Smooth muscle cell (in vitro differentiated cells): ENCODE data around the gene PTPN2. TPM values are rescaled to one million over a fixed set of nuclear protein-coding genes. Genes with fewer than 3 reads are reported as not detected.
"Not testable (repeated sequence)": the region's sequence is repeated elsewhere in the genome, so short reads cannot be mapped to it uniquely, and the experiment has no call there.

ENCODE experiments used
- DNase-seq: peaks from one replicate; lab custom pipeline; 2025; ENCODE audit not compliant: unreplicated experiment; lab: John Stamatoyannopoulos, UW
- H2AFZ ChIP-seq: fragments of 200-600 bp; sonication (generic); 2 replicates; pipeline ENCODE4 v1.6.0; 2016; ENCODE audit warnings: antibody characterized with exemption, low read depth, mild to moderate bottlenecking
- H3F3A ChIP-seq: fragments of 200-600 bp; sonication (generic); 2 replicates; pipeline ENCODE4 v1.6.0; 2017; ENCODE audit warnings: antibody characterized with exemption, low read depth
- H3K27ac ChIP-seq: fragments of 200-600 bp; sonication (generic); 2 replicates; pipeline ENCODE4 v1.5.1; 2016; ENCODE audit warnings: low read depth, mild to moderate bottlenecking
- H3K27me3 ChIP-seq: fragments of 200-600 bp; sonication (generic); 2 replicates; pipeline ENCODE4 v1.6.1; 2016; ENCODE audit warnings: low read depth, mild to moderate bottlenecking
- H3K36me3 ChIP-seq: fragments of 200-600 bp; sonication (generic); 2 replicates; pipeline ENCODE4 v1.5.1; 2016; ENCODE audit warnings: low read depth
- H3K4me1 ChIP-seq: fragments of 200-600 bp; sonication (generic); 2 replicates; pipeline ENCODE4 v1.5.1; 2016; ENCODE audit warnings: low read depth
- H3K4me2 ChIP-seq: fragments of 200-600 bp; sonication (generic); 2 replicates; pipeline ENCODE4 v1.6.0; 2016; ENCODE audit warnings: mild to moderate bottlenecking
- H3K4me3 ChIP-seq: fragments of 200-600 bp; sonication (generic); 2 replicates; pipeline ENCODE4 v1.5.1; 2016; ENCODE audit warnings: mild to moderate bottlenecking
- H3K79me2 ChIP-seq: fragments of 200-600 bp; sonication (generic); 2 replicates; pipeline ENCODE4 v1.6.0; 2016; ENCODE audit warnings: low read depth, mild to moderate bottlenecking
- H3K9ac ChIP-seq: fragments of 200-600 bp; sonication (generic); 2 replicates; pipeline ENCODE4 v1.6.0; 2016; ENCODE audit warnings: low read depth
- H3K9me3 ChIP-seq: fragments of 200-600 bp; sonication (generic); replicated peaks from 2 replicates; pipeline ENCODE4 v1.5.1; 2016; ENCODE audit warnings: low read depth
- H4K20me1 ChIP-seq: fragments of 200-600 bp; sonication (generic); 2 replicates; pipeline ENCODE4 v1.6.0; 2016; ENCODE audit warnings: low read depth
- whole genome bisulfite sequencing: methylation state at CpG from one replicate; pipeline ENCODE4 v1.1.7; 2016; ENCODE audit warnings: low lambda C conversion rate; 5-methylcytosine and 5-hydroxymethylcytosine counted together
- polyA plus RNA-seq: library from polyadenylated mRNA; unstranded; fragments of >200 nt; fragmentation: Nextera tagmentation; extraction: Ambion mirVana; gene quantifications from 2 replicates; pipeline ENCODE4 v1.2.1, GENCODE V29; 2016
- total RNA-seq: library from RNA; depleted of rRNA; stranded (reverse); fragments of >200 nt; gene quantifications from 2 replicates; pipeline ENCODE4 v1.2.3, GENCODE V29; 2014
- TF ChIP-seq, protein P1 (sequence below): fragments of 200-600 bp; sonication (generic); IDR thresholded peaks from 2 replicates; pipeline ENCODE4 v1.5.1; 2017; ENCODE audit warnings: borderline replicate concordance, mild to moderate bottlenecking, antibody characterized with exemption; ENCODE audit not compliant: insufficient read depth, poor library complexity, severe bottlenecking

Gene PTPN2
- total and polyA plus RNA-seq, 2 experiments from 2014 or later = 17.1 to 48.7 TPM

DNA sequence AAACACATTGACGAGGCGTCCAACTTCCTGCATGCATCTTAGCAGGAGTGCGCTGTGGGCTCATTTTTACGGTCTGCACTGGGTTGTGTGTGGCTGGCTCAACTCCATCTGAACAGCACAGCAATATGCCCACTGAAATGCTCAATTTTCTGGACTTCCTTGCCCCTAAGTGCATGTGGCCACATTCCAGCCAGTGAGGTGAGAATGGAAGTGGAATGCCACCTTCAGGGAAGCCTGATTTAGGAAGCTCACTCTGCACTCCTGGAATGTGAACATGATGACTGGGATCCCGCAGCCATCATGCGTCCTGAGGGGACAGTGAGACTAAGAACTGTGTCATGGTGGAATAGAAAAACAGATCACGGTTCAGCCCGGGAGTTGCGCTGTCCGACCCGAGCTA, 105.0 kb downstream of the PTPN2 start:
- H3K4me1 ChIP-seq = no peaks in the 10 kb centered on the region
- no peaks in the 10 kb centered on the region for H3K36me3 ChIP-seq
- H3K27me3 ChIP-seq = no peaks in the 10 kb centered on the region
- 96% methylated on average over 11 of the region's 11 CpGs for WGBS
- no peaks in the 10 kb centered on the region for H3K79me2 ChIP-seq
- no peak overlapping the region for H3K4me2 ChIP-seq
- H3K9me3 ChIP-seq = no peaks in the 10 kb centered on the region
- TF ChIP-seq, protein P1, sequence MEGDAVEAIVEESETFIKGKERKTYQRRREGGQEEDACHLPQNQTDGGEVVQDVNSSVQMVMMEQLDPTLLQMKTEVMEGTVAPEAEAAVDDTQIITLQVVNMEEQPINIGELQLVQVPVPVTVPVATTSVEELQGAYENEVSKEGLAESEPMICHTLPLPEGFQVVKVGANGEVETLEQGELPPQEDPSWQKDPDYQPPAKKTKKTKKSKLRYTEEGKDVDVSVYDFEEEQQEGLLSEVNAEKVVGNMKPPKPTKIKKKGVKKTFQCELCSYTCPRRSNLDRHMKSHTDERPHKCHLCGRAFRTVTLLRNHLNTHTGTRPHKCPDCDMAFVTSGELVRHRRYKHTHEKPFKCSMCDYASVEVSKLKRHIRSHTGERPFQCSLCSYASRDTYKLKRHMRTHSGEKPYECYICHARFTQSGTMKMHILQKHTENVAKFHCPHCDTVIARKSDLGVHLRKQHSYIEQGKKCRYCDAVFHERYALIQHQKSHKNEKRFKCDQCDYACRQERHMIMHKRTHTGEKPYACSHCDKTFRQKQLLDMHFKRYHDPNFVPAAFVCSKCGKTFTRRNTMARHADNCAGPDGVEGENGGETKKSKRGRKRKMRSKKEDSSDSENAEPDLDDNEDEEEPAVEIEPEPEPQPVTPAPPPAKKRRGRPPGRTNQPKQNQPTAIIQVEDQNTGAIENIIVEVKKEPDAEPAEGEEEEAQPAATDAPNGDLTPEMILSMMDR = no peak
- H3F3A ChIP-seq = no peaks in the 10 kb centered on the region
- H3K27ac ChIP-seq = no peak overlapping the region
- DNase-seq = no peak
- no peaks in the 10 kb centered on the region for H4K20me1 ChIP-seq
- no peak overlapping the region for H2AFZ ChIP-seq
- H3K4me3 ChIP-seq = no peak overlapping the region
- H3K9ac ChIP-seq = no peak overlapping the region

DNA sequence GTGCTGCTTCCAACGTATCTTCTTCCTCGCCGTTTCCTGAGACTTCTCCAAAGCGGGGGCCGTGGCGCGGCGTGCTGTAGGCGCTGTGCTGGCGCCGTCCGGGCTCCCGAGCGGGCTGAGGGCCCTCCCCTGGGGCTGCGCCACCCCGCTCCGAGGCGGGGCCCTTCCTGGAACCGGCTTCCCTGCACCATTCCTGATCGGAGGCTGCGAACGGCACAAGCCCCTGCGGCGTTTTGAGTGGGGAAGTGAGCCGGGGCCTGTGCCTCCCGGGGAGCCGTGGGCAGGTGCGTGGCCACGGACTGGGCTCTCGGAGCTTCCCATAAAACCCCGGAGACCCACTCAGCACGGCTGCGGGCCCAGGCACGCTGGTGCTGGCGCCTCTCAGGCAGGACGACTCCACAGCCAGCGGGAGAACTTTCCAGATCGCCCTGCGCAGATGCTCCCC, 106.5 kb downstream of the PTPN2 start:
- no peaks in the 10 kb centered on the region for H3K27me3 ChIP-seq
- H3K9me3 ChIP-seq = no peaks in the 10 kb centered on the region
- H3K36me3 ChIP-seq = no peaks in the 10 kb centered on the region
- no peak overlapping the region for H3K9ac ChIP-seq
- no peaks in the 10 kb centered on the region for H3K79me2 ChIP-seq
- H4K20me1 ChIP-seq = no peaks in the 10 kb centered on the region
- TF ChIP-seq, protein P1 = no peak
- no peaks in the 10 kb centered on the region for H3F3A ChIP-seq
- no peak overlapping the region for H3K4me3 ChIP-seq
- DNase-seq = no peak
- no peak overlapping the region for H2AFZ ChIP-seq
- no peaks in the 10 kb centered on the region for H3K4me1 ChIP-seq
- H3K27ac ChIP-seq = no peak overlapping the region
- no peak overlapping the region for H3K4me2 ChIP-seq
- 89% methylated on average over 35 of the region's 39 CpGs for WGBS

DNA sequence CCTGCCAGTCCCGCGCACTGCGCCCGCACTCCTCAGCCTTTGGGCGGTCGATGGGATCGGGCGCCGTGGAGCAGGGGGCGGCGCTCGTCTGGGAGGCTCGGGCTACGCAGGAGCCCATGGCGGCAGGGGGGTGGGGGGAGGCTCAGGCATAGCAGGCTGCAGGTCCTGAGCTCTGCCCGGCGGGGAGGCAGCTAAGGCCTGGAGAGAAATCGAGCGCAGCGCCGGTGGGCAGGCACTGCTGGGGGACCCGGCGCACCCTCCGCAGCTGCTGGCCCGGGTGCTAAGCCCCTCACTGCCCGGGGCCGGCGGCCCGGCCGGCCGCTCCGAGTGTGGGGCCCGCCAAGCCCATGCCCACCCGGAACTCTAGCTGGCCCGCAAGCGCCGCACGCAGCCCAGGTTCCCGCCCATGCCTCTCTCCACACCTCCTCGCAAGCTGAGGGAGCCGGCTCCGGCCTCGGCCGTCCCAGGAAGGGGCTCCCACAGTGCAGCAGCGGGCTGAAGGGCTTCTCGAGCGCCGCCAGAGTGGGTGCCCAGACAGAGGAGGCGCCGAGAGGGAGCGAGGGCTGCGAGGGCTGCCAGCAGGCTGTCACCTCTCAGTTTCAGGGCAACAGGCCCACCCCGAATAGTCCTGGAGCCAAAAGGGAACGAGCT, 107.1 kb downstream of the PTPN2 start:
- Histone ChIP-seq H3K4me1 (no peaks in the 10 kb centered on the region), H3K27me3 (no peaks in the 10 kb centered on the region), H3K4me3 (no peak overlapping the region), H3F3A (no peaks in the 10 kb centered on the region), H3K4me2 (no peak overlapping the region), H2AFZ (no peak overlapping the region), H3K27ac (no peak overlapping the region), H3K9me3 (no peaks in the 10 kb centered on the region), H3K79me2 (no peaks in the 10 kb centered on the region), H3K9ac (no peak overlapping the region), H3K36me3 (no peaks in the 10 kb centered on the region), H4K20me1 (no peaks in the 10 kb centered on the region)
- TF ChIP-seq, protein P1 = no peak
- DNase-seq = no peak
- 86% methylated on average over 38 of the region's 54 CpGs for WGBS

DNA sequence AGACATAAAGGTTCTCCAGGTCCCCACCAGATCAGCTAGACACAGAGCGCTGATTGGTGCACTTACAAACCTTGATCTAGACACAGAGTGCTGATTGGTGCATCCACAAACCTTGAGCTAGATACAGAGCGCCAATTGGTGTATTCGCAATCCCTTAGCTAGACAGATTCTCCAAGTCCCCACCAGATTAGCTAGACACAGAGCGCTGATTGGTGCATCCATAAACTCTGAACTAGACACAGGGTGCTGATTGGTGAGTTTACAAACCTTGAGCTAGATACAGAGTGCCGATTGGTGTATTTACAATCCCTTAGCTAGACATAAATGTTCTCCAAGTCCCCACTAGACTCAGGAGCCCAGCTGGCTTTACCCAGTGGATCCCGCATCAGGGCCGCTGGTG, 107.6 kb downstream of the PTPN2 start:
- not testable (repeated sequence) for H3K4me3 ChIP-seq, DNase-seq, H3K4me2 ChIP-seq, H3F3A ChIP-seq, H3K9me3 ChIP-seq, H3K27ac ChIP-seq, H3K9ac ChIP-seq, H3K79me2 ChIP-seq, H3K27me3 ChIP-seq, H3K4me1 ChIP-seq, H4K20me1 ChIP-seq, H2AFZ ChIP-seq, H3K36me3 ChIP-seq
- 93% methylated on average over 7 of the region's 7 CpGs for WGBS
